GM19397 (cell line): ENCODE data around the gene TMEM40.
"Not testable (repeated sequence)": the region's sequence is repeated elsewhere in the genome, so short reads cannot be mapped to it uniquely, and the experiment has no call there.

Experiments used
- ATAC-seq: cut with Tn5 transposase; IDR thresholded peaks from one replicate; pipeline ENCODE4 v1.9.1; 2021; ENCODE audit warnings: mild to moderate bottlenecking, moderate library complexity; ENCODE audit not compliant: unreplicated experiment

TMEM40 gene

DNA sequence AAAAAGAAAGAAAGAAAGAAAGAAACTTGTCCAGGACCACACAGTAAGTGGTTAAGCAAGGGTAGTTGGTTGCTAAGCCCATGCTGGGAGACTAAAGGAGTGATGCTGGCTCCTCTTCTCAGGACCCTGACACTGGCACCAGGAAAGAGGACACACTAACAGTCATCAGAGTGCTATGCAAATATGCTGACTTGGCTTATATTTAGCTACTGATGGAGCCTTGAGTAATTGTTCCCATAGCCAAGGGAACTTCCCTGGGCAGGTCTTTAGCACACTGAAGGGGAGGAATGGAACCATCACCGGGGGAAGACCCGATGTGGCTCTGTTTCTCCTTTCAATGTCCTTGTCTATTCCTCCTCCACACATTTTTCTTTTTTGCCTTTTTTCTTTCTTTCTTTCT, 6.2 kb downstream of the TMEM40 start:
- no peak for ATAC-seq

DNA sequence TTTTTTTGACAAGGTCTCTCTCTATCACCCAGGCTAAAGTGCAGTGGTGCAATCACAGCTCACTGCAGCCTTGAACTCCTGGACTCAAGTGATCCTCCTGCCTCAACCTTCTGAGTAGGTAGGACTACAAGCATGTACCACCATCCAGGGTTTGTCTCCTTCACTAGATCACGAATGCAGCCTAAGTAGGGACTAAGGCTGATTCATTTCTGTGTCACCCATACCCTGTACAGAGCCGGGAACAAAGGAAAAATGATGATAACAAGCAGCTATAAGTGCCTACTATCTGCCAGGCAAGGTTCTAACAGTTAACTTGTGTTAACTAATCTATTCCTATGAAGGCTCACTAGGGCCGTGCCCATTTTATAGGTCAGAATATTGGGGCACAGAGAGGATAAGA, 7.0 kb downstream of the TMEM40 start:
- ATAC-seq: no peak

DNA sequence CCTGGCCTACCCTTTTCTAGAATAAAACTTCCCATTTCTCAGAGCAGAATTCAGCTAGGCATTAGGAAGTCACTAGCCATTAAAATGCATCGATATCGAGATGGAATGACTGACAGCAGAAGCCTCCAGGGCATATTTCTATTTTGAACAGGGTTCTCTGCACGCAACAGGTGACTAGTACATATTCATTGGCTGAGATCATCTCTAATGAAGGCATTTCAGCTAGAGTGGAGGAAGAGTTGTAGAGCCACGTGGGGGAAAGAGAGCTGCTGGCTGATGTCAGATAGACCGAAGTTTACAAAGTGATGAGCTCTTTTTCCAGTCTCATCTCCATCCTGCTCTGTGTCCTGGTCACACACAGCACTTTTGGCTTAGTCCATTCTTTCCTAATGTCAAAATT, 7.5 kb downstream of the TMEM40 start:
- no peak for ATAC-seq

DNA sequence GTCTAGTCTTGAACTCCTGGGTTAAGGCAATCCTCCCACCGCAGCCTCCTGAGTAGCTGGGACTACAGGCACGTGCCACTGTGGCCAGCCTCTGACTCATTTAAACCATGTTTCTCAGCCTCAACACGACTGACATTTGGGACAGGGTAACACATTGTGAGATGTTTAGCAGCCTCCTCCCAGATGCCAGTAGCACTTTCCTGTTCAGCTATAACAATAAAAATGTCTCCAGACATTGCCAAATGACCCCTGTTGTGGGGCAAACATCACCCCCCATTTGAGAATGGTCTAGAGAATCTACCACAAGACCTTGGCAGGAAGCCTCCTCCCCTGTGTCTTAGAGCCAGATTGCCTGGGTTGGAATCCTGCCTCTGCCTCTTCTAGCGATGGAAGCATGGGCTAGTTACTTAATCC, 8.4 kb downstream of the TMEM40 start:
- no peak for ATAC-seq

DNA sequence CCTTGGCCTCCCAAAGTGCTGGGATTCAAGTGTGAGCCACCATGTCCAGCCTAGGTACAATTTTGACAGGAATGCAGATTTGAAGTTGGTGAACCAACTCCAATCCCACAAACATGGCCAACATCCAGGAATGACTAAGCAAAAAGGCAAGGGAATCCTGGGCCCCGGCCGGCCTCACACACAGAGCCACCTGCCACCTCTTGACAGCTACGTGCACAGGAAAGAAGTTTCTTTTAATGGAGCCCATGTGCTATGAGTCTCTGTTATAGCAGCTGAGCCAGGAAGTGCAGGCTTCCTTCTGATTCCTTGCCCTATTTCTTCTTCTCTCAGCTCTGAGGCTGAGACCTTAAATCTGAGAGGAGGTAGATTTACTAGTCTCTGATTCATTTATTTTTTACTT, 8.8 kb downstream of the TMEM40 start:
- no peak for ATAC-seq

DNA sequence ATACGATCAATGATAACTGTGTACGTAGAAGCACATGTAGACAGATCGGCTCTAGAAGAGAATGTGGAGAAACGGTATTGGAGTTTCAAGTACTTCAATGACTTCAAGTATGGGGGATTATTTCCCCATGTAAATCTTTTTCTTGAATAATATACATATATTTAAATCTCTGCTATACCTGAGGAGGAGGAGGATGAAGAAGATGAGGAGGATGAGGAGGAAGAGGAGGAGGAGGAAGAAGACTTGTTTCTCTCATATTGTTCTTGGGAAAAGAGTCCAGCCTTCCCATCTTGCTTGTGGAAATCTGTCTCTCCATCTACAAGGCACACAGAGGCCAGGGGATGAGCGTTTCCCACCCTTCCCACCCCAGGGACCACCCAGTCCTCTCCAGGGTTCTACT, 10.6 kb downstream of the TMEM40 start:
- no peak for ATAC-seq

DNA sequence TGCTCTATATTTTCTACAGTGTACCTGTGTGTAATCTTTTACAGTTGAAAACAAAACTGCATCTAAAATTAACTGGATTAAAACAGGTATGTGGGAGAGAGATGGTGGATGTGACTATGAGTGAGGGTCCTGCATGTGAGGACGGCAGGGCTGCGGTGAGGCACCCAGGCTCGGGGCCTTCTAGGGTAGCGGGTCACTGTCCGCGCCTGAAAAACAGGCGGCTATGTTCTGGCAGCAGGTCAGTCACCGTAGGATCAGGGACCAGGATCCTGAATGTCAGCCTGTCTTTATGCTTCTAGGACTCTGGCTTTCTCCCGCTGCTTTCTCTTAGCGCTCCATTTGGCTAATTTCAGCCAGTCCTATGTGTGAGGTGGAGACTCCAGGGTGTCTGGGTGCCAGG, 12.6 kb downstream of the TMEM40 start:
- no peak for ATAC-seq

DNA sequence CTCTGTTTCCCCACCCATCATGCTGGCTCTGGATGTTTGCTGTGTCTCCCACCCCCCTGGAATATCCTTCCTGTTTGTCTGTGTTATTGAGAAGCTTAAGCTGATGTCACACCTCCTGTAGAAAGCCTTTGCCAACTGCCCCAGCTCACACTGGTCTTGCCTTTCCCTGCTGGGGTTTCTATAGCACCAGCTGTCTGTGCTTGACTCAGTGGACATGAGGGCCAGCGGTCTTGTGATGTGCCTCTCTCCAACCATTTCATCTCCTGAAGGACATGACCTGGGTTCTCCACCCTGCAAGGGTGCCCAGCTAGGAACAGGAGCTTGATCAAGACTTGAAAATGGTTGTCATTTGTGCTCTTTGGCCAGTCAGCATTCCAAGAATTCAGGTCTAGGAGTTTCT, 14.7 kb downstream of the TMEM40 start:
- no peak for ATAC-seq

DNA sequence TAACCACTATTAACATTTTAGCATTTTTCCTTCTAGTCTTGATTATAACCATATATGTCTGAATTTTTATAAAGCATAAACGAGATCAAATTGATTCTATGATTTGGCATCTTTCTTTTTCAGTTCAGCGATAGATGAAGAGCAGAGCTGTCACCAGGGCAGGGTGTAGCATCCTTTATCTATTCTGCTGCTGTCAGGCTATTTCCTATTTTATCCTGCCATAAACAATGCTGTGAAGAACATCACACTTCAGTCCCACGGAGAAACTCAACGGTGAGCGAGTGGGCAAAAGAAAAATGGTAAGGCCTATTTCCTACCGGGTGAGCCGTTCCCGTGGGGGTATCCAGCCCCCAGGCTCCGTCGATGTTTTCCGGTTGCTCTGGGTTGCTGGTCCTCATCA, 15.5 kb downstream of the TMEM40 start:
- ATAC-seq: no peak

DNA sequence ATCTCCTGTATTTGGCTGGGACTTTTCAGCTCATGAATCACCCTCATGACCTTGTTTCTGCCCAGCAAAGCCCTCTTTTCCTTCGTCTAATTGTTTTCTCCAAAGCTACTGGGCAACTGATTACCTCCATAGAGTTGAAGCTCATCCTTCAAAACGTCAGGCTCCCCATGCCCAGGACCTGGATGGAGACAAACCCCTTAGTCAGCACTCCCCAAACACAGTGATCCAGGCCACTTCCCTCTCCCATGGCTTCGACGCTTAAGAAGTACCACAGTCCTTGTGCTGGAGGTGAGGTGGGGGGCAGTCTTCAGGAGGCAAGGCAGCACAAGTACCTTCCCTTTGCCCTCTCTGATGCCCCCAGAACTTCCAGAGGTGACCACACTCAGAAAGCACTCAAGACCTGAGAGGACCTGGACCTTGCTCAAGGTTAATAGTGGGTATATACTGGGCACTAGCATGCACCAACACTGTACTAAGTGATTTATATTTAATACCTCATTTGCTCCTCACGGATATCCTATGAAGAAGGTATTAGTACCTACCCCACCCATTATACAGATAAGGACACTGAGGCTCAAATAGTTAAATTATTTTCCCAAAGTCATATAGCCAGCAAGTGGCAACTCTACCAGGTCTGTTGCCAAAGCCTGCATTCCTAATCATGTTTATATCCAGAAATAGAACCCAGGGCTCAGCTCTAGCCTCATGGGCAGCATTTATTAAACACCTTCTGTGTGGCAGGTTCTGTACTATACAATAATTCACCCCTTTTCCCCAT, 16.5 kb downstream of the TMEM40 start:
- no peak for ATAC-seq

DNA sequence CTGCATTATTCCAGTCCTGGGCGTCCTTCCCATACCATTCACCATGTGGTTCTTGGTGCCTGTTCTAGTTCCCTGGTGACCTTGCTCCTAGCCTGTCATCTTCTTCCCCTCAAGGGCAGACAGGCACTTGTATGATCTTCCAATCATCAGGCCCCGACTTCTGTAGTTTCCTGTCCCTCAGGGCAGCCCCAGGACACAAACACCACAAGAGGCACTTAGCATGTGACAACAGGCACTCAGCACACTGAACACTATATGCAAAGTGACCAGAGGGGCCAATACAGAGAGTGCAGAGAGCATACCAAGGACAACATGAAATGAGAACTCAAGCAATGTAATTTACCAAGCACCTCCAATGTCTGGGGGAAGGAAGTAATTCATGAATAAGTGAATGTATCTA, 17.9 kb downstream of the TMEM40 start:
- ATAC-seq: no peak

DNA sequence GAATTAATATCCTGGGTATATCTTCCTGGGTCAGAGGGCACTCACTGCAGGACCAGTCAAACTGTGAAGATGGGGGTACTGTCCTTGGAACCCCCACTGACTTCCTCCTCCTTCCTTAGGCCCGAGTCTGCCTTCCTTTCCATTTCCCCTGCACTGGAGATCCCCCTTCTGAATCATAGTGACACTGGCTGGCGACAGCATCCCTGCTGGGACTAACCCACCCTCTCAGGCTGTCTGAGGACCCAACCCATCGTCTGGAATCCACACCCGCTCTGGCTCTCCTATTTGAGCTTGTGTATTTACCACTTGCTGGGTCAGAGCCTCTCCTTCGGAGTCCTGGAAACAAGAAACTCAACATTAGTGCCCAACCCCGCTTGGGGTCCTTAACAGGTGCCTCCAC, 21.2 kb downstream of the TMEM40 start:
- no peak for ATAC-seq

DNA sequence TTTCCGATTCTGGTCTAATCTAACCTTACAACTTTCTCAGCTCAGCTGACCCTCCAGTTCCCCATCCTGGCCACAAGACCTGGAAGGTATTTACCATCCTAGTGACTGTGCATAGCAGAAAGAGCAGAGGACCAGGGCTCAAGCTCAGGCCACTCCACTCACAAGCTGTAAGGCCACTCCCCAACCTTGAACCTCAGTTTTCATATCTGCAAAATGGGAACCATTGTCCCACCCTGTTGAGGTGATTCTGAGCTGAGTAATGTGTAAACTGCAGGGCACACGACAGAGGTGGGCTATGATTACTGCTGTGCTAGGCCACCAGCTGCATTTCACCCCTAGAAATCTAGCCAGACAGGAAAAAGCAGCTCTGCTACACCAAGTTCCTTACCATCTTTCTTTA, 21.7 kb downstream of the TMEM40 start:
- ATAC-seq: no peak

DNA sequence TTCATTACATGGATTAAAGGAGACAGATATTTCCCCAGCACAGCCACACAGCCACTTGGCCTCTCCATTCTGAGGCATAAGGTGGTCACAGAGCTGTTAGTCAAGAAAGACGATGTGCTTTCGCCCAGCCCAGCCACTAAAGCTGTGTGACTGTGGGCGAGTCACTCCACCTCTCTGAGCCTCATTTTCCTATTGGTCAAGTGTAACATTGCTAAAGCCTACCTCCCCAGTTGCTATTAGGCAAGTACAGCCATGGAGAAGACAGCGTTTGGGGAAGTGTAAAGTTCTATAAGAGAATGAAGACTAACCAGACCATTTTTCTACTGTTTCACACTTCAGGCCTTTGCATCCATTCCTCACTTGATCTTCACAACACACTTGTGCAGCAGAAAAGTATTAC, 24.1 kb downstream of the TMEM40 start:
- no peak for ATAC-seq

DNA sequence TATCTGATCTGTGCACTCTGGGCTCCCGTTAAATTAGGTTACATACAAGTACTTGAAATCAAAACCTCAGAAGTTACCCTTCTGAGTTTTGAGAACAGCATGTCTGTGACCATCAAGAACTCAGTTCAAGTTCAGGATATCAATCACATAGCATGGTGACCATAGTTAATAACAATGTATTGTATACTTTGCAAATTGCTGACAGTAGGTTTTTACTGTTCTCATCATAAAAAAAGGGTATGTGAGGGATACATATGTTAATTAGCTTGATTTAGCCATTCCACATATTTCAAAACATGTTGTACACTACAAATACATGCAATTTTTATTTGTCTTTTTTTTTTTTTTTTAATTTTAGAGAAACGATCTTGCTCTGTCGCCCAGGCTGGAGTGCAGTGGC, 25.5 kb downstream of the TMEM40 start:
- ATAC-seq: no peak

DNA sequence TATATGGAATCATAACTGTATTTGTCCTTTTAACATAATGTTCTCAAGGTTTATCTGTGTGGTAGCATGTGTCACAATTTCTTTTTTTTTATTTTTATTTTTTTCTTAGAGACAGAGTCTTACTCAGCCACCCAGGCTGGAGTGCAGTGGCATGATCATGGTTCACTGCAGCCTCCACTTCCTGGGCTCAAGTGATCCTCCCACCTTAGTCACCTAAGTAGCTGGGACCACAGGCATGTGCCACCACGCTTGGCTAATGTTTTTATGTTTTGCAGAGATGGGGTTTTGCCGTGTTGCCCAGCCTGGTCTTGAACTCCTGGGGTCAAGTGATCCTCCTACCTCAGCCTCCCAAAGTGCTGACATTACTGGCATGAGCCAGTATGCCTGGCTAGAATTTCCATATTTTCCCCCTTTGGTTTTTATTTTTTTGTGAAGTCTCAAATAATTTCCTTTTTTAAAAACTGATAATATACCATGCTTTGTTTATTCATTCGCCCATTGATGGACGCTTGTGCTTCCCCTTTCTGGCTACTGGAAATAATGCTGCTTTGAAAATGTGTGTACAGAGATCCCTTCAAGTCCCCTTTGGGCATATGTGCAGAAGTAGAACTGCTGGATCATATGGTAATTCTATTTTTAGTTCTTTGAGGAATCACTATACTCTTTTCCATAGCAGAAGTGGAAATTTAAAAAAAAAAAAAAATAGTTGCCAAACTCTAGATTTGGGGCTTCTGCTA, 28.4 kb downstream of the TMEM40 start:
- ATAC-seq: no peak

DNA sequence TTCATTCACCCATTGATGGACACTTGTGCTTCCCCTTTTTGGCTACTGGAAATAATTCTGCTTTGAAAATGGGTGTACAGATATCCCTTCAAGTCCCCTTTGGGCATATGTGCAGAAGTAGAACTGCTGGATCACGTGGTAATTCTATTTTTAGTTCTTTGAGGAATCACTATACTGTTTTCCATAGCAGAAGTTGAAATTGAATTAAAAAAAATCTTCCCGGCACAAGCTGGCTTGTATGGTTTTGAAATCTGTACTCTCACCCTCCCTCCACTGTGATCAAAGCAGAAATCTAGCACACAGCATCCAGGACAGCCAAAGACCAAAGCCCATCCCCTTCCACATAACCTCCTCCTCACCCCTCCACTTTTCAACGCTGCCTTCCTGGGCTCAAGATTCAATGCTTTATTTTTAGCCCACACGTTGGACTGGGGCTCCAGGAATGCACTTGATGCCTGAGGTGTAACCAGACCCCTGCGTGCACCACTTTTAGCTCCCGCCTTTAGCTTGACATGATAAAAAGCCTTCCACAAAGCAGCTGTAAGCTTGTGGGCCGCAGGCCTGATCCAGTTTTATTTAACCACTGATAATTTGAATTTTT, 29.9 kb downstream of the TMEM40 start:
- no peak for ATAC-seq

DNA sequence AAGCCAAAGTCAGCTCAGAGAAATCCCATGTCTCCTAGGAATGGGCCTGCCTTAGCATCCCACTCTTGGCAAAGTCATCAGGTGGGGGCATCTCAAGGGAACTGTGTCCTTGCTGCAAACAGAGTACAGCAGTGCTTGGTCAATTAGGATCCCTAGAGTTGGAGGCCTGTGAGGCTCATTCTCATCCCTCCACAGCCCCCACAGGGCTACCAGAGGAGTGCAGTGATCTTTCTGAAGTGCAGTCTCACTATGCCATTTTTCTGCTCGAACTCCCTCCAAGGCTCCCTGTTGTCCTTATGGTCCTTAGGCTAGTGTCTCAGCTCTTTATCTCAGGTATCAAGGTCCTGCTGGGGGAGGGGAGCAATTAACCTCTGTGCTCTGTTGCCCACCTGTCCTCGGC, 31.1 kb downstream of the TMEM40 start:
- no peak for ATAC-seq

DNA sequence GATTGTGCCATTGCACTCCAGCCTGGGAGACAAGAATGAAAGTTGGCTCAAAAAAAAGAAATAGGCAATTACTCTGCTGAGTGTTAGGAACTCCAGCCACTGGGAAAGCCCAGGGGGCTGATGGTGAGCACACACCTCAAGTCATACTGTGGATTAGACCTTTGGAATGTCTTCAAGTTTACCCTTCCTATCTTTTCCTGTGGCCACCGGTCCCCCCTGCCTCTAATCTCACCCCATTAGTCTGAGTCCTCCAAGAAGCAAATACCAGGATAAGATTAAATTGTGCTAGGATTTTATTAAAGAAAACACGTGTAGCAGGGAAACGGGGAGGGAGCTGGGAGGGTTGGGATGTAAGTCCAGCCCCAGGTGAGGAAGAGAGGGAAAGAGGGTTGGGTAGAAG, 31.6 kb downstream of the TMEM40 start:
- ATAC-seq: no peak

DNA sequence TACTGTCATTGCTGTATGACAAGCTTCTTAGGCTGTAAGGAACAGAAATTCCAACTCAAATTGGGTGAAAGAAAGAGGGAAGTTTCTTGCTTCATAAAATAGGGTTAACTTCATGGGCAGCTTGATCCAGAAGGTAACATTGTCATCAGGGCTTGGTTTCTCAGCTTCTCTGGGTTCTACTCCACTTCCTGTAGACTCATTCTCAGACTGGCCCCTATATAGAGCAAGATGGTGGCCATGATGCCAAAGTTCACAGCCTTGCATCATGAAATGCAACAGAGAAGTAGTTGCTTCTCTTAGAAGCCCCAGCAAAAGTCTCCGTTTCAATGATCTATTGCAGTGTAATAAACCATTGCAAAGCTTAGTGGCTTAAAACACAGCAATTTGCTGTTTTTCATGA, 33.6 kb downstream of the TMEM40 start:
- ATAC-seq: no peak

DNA sequence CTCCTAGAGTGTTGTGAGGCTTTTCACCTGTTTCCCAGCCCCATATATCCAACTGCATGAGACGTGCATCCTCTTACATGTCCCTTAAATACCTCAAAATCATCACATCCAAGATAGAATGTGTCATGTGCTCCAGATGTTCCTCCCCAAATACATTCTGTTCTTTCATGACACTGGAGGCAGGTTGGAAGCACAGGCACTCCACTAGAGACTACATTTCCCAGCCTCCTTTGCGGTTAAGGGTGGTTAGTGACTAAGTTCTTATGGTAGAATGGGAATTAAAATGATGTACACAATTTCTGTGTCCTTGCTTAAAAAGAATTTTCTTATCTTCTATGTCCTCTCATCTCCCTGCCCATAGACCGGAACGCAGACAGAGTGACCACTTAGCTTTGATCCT, 34.3 kb downstream of the TMEM40 start:
- no peak for ATAC-seq

DNA sequence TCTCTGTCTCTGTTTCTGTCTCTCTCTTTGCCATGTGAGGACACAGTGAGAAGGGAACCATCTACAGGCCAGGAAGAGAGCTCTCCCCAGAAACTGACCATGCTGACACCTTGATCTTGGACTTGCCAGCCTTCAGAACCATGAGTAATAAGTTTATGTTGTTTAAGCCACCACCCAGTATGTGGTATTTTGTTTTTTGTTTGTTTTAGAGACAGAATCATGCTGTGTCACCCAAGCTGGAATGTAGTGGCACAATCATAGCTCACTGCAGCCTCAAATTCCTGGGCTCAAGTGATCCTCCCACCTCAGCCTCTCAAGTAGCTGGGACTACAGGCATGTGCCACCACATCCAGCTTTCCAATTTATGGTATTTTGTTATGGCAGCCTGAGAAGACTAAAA, 35.7 kb downstream of the TMEM40 start:
- ATAC-seq: not testable (repeated sequence)
